ENCODE results near the gene TSGA10IP.

TSGA10IP gene

GRCh38 chr11:65945430-65945911, at the start of gene TSGA10IP:
TSS of gene TSGA10IP (plus strand) at chr11:65945480. CDS start at chr11:65945676, 196 bp downstream.
- no peak for DNase-seq

- DNase-seq: no peak
Observed at GRCh38 chr11:65895482-65895981, 49.7 kb upstream of the TSGA10IP start.

GRCh38 chr11:65896034-65896999, 49.0 kb upstream of the TSGA10IP start:
- DNase-seq: no peak

GRCh38 chr11:65897020-65897471, 48.2 kb upstream of the TSGA10IP start:
- no peak for DNase-seq

- no peak for DNase-seq
Observed at GRCh38 chr11:65898656-65899355, 46.5 kb upstream of the TSGA10IP start.

GRCh38 chr11:65899356-65900124, 45.7 kb upstream of the TSGA10IP start:
- DNase-seq: peak in 4 of 6 experiments; percentile 7 to 35 (median 24)

- peak; percentile 83 to 94 (median 88) for DNase-seq
Observed at GRCh38 chr11:65900125-65900898, 45.0 kb upstream of the TSGA10IP start, which contains the start of gene FOSL1. TSS of gene FOSL1 (minus strand) at chr11:65900388. CDS start at chr11:65900339, 49 bp downstream.

GRCh38 chr11:65900899-65901180, 44.4 kb upstream of the TSGA10IP start:
- no peak for DNase-seq

GRCh38 chr11:65903068-65903481, 42.2 kb upstream of the TSGA10IP start:
- no peak for DNase-seq

GRCh38 chr11:65903715-65904114, 41.6 kb upstream of the TSGA10IP start:
- no peak for DNase-seq

- DNase-seq: no peak
Observed at GRCh38 chr11:65906602-65907001, 38.7 kb upstream of the TSGA10IP start.

GRCh38 chr11:65907878-65908277, 37.4 kb upstream of the TSGA10IP start:
- DNase-seq: no peak

GRCh38 chr11:65911682-65912568, 33.4 kb upstream of the TSGA10IP start:
- DNase-seq: no peak

GRCh38 chr11:65912845-65913244, 32.4 kb upstream of the TSGA10IP start:
- no peak for DNase-seq

- DNase-seq: no peak
Observed at GRCh38 chr11:65915101-65915820, 30.0 kb upstream of the TSGA10IP start.

GRCh38 chr11:65915821-65916251, 29.4 kb upstream of the TSGA10IP start:
- DNase-seq: no peak

- DNase-seq: no peak
Observed at GRCh38 chr11:65916391-65916790, 28.9 kb upstream of the TSGA10IP start.

- no peak for DNase-seq
Observed at GRCh38 chr11:65917077-65917433, 28.2 kb upstream of the TSGA10IP start.

- DNase-seq: no peak
Observed at GRCh38 chr11:65917434-65918210, 27.7 kb upstream of the TSGA10IP start.
